Epithelial cell of esophagus (primary cell): ENCODE measurements around the gene INSRR.

Source experiments
- DNase-seq: peaks from one replicate; pipeline ENCODE4 v3.0.0; 2010; ENCODE audit warnings: low read depth
- H3K4me3 ChIP-seq: 2 replicates; pipeline ENCODE4 v1.5.1; 2011; ENCODE audit warnings: mild to moderate bottlenecking, low read length, control low read depth
- TF ChIP-seq, protein P1 (sequence below): IDR thresholded peaks from 2 replicates; pipeline ENCODE4 v1.5.1; 2011; ENCODE audit warnings: low read depth, mild to moderate bottlenecking, low read length, control low read depth, inconsistent platforms; ENCODE audit not compliant: insufficient read depth; ENCODE audit errors: missing control alignments

Gene INSRR

DNA sequence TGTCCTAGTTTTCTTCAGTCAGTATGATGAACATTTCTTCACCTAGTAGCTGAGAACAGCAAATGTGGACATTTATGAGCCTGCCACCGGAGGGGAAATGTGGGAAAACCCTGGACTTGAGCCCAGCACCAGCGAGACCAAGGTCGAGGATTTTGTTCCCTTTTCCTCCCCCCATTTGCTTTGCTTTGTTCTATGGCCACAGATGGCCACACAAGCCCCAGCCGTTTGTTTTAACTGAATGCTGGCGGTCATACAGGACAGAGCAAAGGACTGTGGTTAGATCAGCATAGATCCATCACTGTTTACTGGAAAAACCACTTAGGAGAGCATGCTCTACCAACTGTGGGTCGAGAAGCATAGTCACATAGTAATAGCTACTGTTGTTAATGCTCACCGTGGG, 63.1 kb downstream of the INSRR start:
- H3K4me3 ChIP-seq: no peak overlapping the region
- TF ChIP-seq, protein P1, sequence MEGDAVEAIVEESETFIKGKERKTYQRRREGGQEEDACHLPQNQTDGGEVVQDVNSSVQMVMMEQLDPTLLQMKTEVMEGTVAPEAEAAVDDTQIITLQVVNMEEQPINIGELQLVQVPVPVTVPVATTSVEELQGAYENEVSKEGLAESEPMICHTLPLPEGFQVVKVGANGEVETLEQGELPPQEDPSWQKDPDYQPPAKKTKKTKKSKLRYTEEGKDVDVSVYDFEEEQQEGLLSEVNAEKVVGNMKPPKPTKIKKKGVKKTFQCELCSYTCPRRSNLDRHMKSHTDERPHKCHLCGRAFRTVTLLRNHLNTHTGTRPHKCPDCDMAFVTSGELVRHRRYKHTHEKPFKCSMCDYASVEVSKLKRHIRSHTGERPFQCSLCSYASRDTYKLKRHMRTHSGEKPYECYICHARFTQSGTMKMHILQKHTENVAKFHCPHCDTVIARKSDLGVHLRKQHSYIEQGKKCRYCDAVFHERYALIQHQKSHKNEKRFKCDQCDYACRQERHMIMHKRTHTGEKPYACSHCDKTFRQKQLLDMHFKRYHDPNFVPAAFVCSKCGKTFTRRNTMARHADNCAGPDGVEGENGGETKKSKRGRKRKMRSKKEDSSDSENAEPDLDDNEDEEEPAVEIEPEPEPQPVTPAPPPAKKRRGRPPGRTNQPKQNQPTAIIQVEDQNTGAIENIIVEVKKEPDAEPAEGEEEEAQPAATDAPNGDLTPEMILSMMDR: no peak
- DNase-seq: no peak

DNA sequence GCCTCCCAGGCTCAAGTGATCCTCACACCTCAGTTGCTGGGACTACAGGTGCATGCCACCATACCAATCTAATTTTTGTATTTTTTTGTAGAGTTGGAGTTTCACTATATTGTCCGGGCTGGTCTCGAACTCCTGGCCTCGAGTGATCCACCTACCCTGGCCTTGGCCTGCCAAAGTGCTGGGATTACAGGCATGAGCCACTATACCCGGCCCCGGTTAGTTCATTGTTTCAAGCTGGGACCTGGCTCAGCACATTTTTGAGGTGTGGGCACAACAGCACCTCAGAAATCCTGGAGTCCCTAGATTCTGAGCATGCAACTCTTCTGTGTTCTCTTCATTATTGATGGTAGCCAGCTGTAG, 63.6 kb downstream of the INSRR start:
- DNase-seq: no peak
- no peak overlapping the region for H3K4me3 ChIP-seq
- TF ChIP-seq, protein P1: no peak

DNA sequence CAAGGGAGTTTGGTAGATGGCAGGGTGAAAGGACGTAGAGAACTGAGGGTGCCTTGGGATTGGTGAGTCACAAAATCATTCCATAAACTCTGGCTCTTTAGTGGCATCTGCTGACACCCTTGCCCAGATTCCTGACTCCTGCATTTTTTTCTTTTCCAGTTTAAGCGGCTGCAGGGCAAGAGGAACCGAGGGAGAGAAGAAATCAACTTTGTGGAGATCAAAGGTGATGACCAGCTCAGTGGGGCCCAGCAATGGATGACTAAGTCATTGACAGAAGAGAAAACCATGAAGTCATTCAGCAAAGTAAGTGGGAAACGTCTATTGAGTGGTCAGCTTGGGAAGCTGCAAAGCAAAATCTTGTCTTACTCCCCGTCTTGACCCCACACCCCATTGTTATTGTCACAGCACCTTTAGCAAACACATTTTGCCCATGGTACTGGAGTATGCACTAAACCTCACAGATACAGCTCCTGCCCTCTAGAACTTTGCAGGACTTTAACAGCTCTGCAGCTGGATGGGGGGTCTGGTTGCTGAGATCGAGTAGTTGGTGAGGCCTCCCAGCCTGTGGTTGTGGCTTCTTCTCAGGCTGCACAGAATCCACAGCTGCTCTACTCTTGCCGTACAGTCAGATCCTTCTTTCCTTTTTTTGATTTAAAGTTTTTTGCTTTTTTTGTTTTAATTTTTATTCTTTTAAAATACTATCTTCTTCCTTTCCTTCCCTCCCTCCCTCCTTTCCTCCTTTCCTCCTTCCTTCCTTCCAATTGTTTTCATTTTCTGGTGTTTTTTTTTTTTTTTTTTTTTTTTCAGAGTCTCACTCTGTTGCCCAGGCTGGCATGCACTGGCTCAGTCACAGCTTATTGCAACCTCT, 64.2 kb downstream of the INSRR start:
- H3K4me3 ChIP-seq: no peak overlapping the region
- TF ChIP-seq, protein P1: no peak
- DNase-seq: no peak
